HCT116 (cell line): Measurements from ENCODE around the gene RTP4. TPM values are rescaled to one million over a fixed set of nuclear protein-coding genes. Genes with fewer than 3 reads are reported as not detected.

Experiments
- ATAC-seq: fragments of 200-7000 bp; cut with Tn5 transposase; 2 replicates; pipeline ENCODE4 v1.9.1; 2020; ENCODE audit warnings: mild to moderate bottlenecking, moderate library complexity
- BruUV-seq: library from RNA; stranded (reverse); fragments of 400-500 nt; replicated peaks from 2 replicates; lab custom pipeline; 2021; lab: Mats Ljungman, UMichigan
- CTCF ChIA-PET: fragments of 300-600 bp; sonication (Branson Sonifier 250); formaldehyde crosslinking; loops from one replicate; lab custom pipeline; 2021; ENCODE audit warnings: antibody characterized with exemption; lab: Charles Lee
- POLR2A ChIA-PET: fragments of 300-600, 350-600 bp; sonication (Branson Sonifier 250); formaldehyde crosslinking; loops from one replicate; lab custom pipeline; 2021; ENCODE audit warnings: antibody characterized with exemption; lab: Charles Lee
- RAD21 ChIA-PET, 2 experiments: fragments of 300-600 bp; sonication (Branson Sonifier 250); formaldehyde crosslinking; loops; one replicate each; lab custom pipeline; 2023; ENCODE audit warnings: low total read pairs in 2 of 2; ENCODE audit not compliant: uncharacterized antibody in 2 of 2, unreplicated experiment in 2 of 2, low non-redundant PET in 1 of 2; lab: Charles Lee
- DNase-seq: peaks from one replicate; pipeline ENCODE4 v3.0.0-alpha.2; 2010; ENCODE audit warnings: low read depth, low spot score
- H2AFZ ChIP-seq: fragments of 200-600 bp; shearing (Covaris generic), sonication (generic); 2 replicates; pipeline ENCODE4 v1.6.1; 2017; ENCODE audit warnings: low read depth, mixed run types, mixed read lengths, antibody characterized with exemption, low read length; ENCODE audit not compliant: poor library complexity, severe bottlenecking
- H3K27ac ChIP-seq: 2 replicates; pipeline ENCODE4 v1.5.1; 2012; ENCODE audit warnings: low read depth, low read length
- H3K27me3 ChIP-seq: fragments of 200-600 bp; sonication (generic); 2 replicates; pipeline ENCODE4 v1.6.1; 2016; ENCODE audit warnings: mixed run types, low read length, mixed read lengths; ENCODE audit not compliant: insufficient read depth
- H3K36me3 ChIP-seq, 2 experiments: fragments of 200-500 bp in 1 of 2; fragments of 200-600 bp in 1 of 2; sonication (Bioruptor generic) in 1 of 2; sonication (generic) in 1 of 2; 2 replicates each; pipeline versions ENCODE4 v1.5.1 to v1.6.1; 2014 to 2016; ENCODE audit warnings: low read length in 2 of 2, inconsistent platforms in 1 of 2, mixed read lengths in 1 of 2, mixed run types in 1 of 2; ENCODE audit not compliant: insufficient read depth in 2 of 2, control insufficient read depth in 1 of 2
- H3K4me1 ChIP-seq, 2 experiments: fragments of 200-600 bp in 1 of 2; sonication (generic) in 1 of 2; 2 replicates each; pipeline versions ENCODE4 v1.5.1 to v1.6.1; 2012 to 2017; ENCODE audit warnings: low read length in 2 of 2, inconsistent platforms in 1 of 2, mild to moderate bottlenecking in 1 of 2, mixed read lengths in 1 of 2, mixed run types in 1 of 2, moderate library complexity in 1 of 2; ENCODE audit not compliant: insufficient read depth in 2 of 2, control insufficient read depth in 1 of 2
- H3K4me2 ChIP-seq: fragments of 200-600 bp; sonication (generic); 2 replicates; pipeline ENCODE4 v1.6.1; 2017; ENCODE audit warnings: mixed run types, low read length, mixed read lengths
- H3K4me3 ChIP-seq, 2 experiments: fragments of 200-600 bp in 1 of 2; sonication (generic) in 1 of 2; replicated peaks in 1 of 2; 2 replicates each; pipeline ENCODE4 v1.5.1; 2011 to 2016; ENCODE audit warnings: low read length in 2 of 2, control low read depth in 1 of 2, low read depth in 1 of 2, mild to moderate bottlenecking in 1 of 2, mixed read lengths in 1 of 2, mixed run types in 1 of 2
- H3K79me2 ChIP-seq: fragments of 200-600 bp; sonication (generic); 2 replicates; pipeline ENCODE4 v1.6.1; 2017; ENCODE audit warnings: mild to moderate bottlenecking, mixed run types, low read length, moderate library complexity, mixed read lengths; ENCODE audit not compliant: insufficient read depth
- H3K9ac ChIP-seq: fragments of 200-600 bp; sonication (generic); 2 replicates; pipeline ENCODE4 v1.6.1; 2016; ENCODE audit warnings: low read length, mixed read lengths
- H3K9me2 ChIP-seq: fragments of 200-600 bp; sonication (generic), shearing (Covaris generic); 2 replicates; pipeline ENCODE4 v1.6.1; 2017; ENCODE audit warnings: mixed run types, mild to moderate bottlenecking, moderate library complexity; ENCODE audit not compliant: insufficient read depth
- H3K9me3 ChIP-seq, 2 experiments: fragments of 200-500 bp in 1 of 2; fragments of 200-600 bp in 1 of 2; sonication (Bioruptor generic) in 1 of 2; sonication (generic) in 1 of 2; 2 replicates each; pipeline ENCODE4 v1.6.1; 2014 to 2017; ENCODE audit warnings: low read length in 2 of 2, mixed read lengths in 2 of 2, inconsistent platforms in 1 of 2, low read depth in 1 of 2, mild to moderate bottlenecking in 1 of 2, mixed run types in 1 of 2, moderate library complexity in 1 of 2; ENCODE audit not compliant: control insufficient read depth in 1 of 2, insufficient read depth in 1 of 2
- H4K20me1 ChIP-seq: fragments of 200-600 bp; sonication (generic), shearing (Covaris generic); 2 replicates; pipeline ENCODE4 v1.6.1; 2017; ENCODE audit warnings: mixed run types, mild to moderate bottlenecking, moderate library complexity; ENCODE audit not compliant: insufficient read depth
- CBX3 ChIP-seq: IDR thresholded peaks from 2 replicates; pipeline ENCODE4 v1.6.1; 2012; ENCODE audit warnings: low read depth
- CEBPB ChIP-seq: IDR thresholded peaks from 2 replicates; pipeline ENCODE4 v1.6.1; 2012; ENCODE audit warnings: low read depth
- EGR1 ChIP-seq: IDR thresholded peaks from 2 replicates; pipeline ENCODE4 v1.6.1; 2012; ENCODE audit warnings: low read depth
- EZH2 ChIP-seq: fragments of 200-600 bp; sonication (generic); IDR thresholded peaks from 2 replicates; pipeline ENCODE4 v1.6.1; 2017; ENCODE audit warnings: antibody characterized with exemption, mixed run types
- EZH2phosphoT487 ChIP-seq: fragments of 200-600 bp; IDR thresholded peaks from 2 replicates; pipeline ENCODE4 v1.6.1; 2018; ENCODE audit warnings: antibody characterized with exemption, borderline replicate concordance
- FOSL1 ChIP-seq: IDR thresholded peaks from 2 replicates; pipeline ENCODE4 v1.6.1; 2012; ENCODE audit warnings: low read depth
- JUND ChIP-seq: IDR thresholded peaks from 2 replicates; pipeline ENCODE4 v1.6.1; 2012
- MAX ChIP-seq: IDR thresholded peaks from 2 replicates; pipeline ENCODE4 v1.6.1; 2012
- POLR2A ChIP-seq: IDR thresholded peaks from 2 replicates; pipeline ENCODE4 v1.7.0; 2011; ENCODE audit warnings: borderline replicate concordance; ENCODE audit not compliant: insufficient read depth, insufficient read length; ENCODE audit errors: extremely low read depth
- POLR2AphosphoS5 ChIP-seq: IDR thresholded peaks from 2 replicates; pipeline ENCODE4 v1.6.1; 2011; ENCODE audit warnings: mild to moderate bottlenecking, low read depth, low read length, moderate library complexity
- RAD21 ChIP-seq: IDR thresholded peaks from 2 replicates; pipeline ENCODE4 v1.6.1; 2012; ENCODE audit warnings: low read depth, mild to moderate bottlenecking
- SIN3A ChIP-seq: IDR thresholded peaks from 2 replicates; pipeline ENCODE4 v1.6.1; 2012; ENCODE audit warnings: low read depth
- SP1 ChIP-seq: IDR thresholded peaks from 2 replicates; pipeline ENCODE4 v1.6.1; 2012; ENCODE audit warnings: low read depth
- SRF ChIP-seq: IDR thresholded peaks from 2 replicates; pipeline ENCODE4 v1.6.1; 2012; ENCODE audit warnings: low read depth
- TCF7L2 ChIP-seq: IDR thresholded peaks from 2 replicates; pipeline ENCODE4 v1.7.0; 2011; ENCODE audit warnings: borderline replicate concordance, inconsistent platforms; ENCODE audit not compliant: insufficient read depth, insufficient read length; ENCODE audit errors: extremely low read depth
- YY1 ChIP-seq: IDR thresholded peaks from 2 replicates; pipeline ENCODE4 v1.6.1; 2011; ENCODE audit warnings: low read length, low read depth, moderate library complexity, mild to moderate bottlenecking; ENCODE audit not compliant: insufficient replicate concordance; ENCODE audit errors: extremely low read depth
- ZBTB33 ChIP-seq: IDR thresholded peaks from 2 replicates; pipeline ENCODE4 v1.6.1; 2011; ENCODE audit warnings: mild to moderate bottlenecking, low read length, moderate library complexity; ENCODE audit not compliant: insufficient replicate concordance; ENCODE audit errors: extremely low read depth
- ZFX ChIP-seq: fragments of 450-650 bp; IDR thresholded peaks from 2 replicates; pipeline ENCODE4 v1.6.1; 2017
- ZNF274 ChIP-seq: fragments of 200-500 bp; sonication (Bioruptor generic); IDR thresholded peaks from 2 replicates; pipeline ENCODE4 v1.6.1; 2014; ENCODE audit warnings: mild to moderate bottlenecking, low read depth, low read length, inconsistent platforms
- intact Hi-C: fragments of 100-400 bp; cut with micrococcal nuclease; formaldehyde crosslinking; loops from 2 replicates; pipeline ENCODE4 v1.10.0; 2022
- total RNA-seq: library from RNA; stranded (reverse); gene quantifications from one replicate; pipeline ENCODE4 v1.2.1, GENCODE V29; 2021; ENCODE audit not compliant: unreplicated experiment
- TF ChIP-seq, protein P1 (sequence below), 3 experiments: fragments of 200-600 bp in 1 of 3; sonication (generic) in 1 of 3; IDR thresholded peaks in 2 of 3; conservative IDR thresholded peaks in 1 of 3; 2 replicates each; pipeline ENCODE4 v1.5.1; 2012 to 2017; ENCODE audit warnings: low read depth in 2 of 3, low read length in 2 of 3, antibody characterized with exemption in 1 of 3, borderline replicate concordance in 1 of 3, control low read depth in 1 of 3, mild to moderate bottlenecking in 1 of 3, mixed read lengths in 1 of 3, mixed run types in 1 of 3, moderate library complexity in 1 of 3; ENCODE audit not compliant: insufficient read depth in 1 of 3
- TF ChIP-seq, protein P2 (sequence below): IDR thresholded peaks from 2 replicates; pipeline ENCODE4 v1.6.1; 2012

Gene RTP4
- total RNA-seq, 1 experiment from 2014 or later = not detected

GRCh38 chr3:187319699-187320302 is 48.4 kb upstream of the RTP4 start:
- ChIA-PET CTCF (interaction anchor here (0.6 to 7.9 kb wide), 33 partner anchors 7 to 470 kb away, joined by 3 to 472 read pairs (median 5); partner anchors contain the start of gene SST), POLR2A (interaction anchor here (0.8 to 2.0 kb wide), 2 partner anchors 26 to 359 kb away, joined by 4 to 14 read pairs; no protein-coding TSS in a partner anchor), RAD21 (interaction anchor here (1.0 to 3.8 kb wide), 7 partner anchors 100 to 389 kb away, joined by 3 to 64 read pairs (median 8); no protein-coding TSS in a partner anchor)
- no peaks in the 10 kb centered on the region for H3K9me2 ChIP-seq
- H3K9ac ChIP-seq = no peak overlapping the region
- BruUV-seq = no TSS peak
- ATAC-seq = peak; percentile 92
- no peak overlapping the region for H3K27ac ChIP-seq
- no peaks in the 10 kb centered on the region for H3K9me3 ChIP-seq
- H3K4me1 ChIP-seq = peaks cover 0 to 11% of the 10 kb centered on the region in 2 experiments; a peak in 1 of 4 replicates
- peak overlapping the region; percentile 75 for H3K4me2 ChIP-seq
- peaks cover 33% of the 10 kb centered on the region for H3K27me3 ChIP-seq
- H4K20me1 ChIP-seq = no peaks in the 10 kb centered on the region
- H3K36me3 ChIP-seq = no peaks in the 10 kb centered on the region
- H2AFZ ChIP-seq = peak overlapping the region; percentile 83
- intact Hi-C loops = loop anchor here (1.0 to 10.0 kb wide), 6 partner anchors 100 to 472 kb away; no protein-coding TSS in a partner anchor
- DNase-seq = peak; percentile 65
- TF ChIP-seq CEBPB = no peak
- TF ChIP-seq, protein P1, sequence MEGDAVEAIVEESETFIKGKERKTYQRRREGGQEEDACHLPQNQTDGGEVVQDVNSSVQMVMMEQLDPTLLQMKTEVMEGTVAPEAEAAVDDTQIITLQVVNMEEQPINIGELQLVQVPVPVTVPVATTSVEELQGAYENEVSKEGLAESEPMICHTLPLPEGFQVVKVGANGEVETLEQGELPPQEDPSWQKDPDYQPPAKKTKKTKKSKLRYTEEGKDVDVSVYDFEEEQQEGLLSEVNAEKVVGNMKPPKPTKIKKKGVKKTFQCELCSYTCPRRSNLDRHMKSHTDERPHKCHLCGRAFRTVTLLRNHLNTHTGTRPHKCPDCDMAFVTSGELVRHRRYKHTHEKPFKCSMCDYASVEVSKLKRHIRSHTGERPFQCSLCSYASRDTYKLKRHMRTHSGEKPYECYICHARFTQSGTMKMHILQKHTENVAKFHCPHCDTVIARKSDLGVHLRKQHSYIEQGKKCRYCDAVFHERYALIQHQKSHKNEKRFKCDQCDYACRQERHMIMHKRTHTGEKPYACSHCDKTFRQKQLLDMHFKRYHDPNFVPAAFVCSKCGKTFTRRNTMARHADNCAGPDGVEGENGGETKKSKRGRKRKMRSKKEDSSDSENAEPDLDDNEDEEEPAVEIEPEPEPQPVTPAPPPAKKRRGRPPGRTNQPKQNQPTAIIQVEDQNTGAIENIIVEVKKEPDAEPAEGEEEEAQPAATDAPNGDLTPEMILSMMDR (IDR thresholded peaks at IDR 0.05 in 2 of 3, conservative IDR thresholded peaks at IDR 0.05 in 1 of 3; ENCODE audit: borderline replicate concordance in 1 of 3, insufficient read depth in 1 of 3, low read depth in 2 of 3, low read length in 2 of 3) = peak; percentile 84 to 92 (median 88)
- no peak for TF ChIP-seq FOSL1
- no peak for TF ChIP-seq TCF7L2
- no peak for TF ChIP-seq SP1
- no peak for TF ChIP-seq EGR1
- peak; percentile 43 for TF ChIP-seq YY1
- TF ChIP-seq SIN3A = no peak
- TF ChIP-seq, protein P2, sequence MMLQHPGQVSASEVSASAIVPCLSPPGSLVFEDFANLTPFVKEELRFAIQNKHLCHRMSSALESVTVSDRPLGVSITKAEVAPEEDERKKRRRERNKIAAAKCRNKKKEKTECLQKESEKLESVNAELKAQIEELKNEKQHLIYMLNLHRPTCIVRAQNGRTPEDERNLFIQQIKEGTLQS = no peak
- no peak for TF ChIP-seq POLR2AphosphoS5
- no peak for TF ChIP-seq POLR2A
- peak; percentile 94 for TF ChIP-seq RAD21
- no peak for TF ChIP-seq ZNF274
- no peak for TF ChIP-seq ZBTB33
- no peak for TF ChIP-seq MAX
- no peak for TF ChIP-seq EZH2phosphoT487
- TF ChIP-seq CBX3 = 0 out of 2 replicates have a peak, but pooled peaks have one; percentile 51
- TF ChIP-seq SRF = no peak
- TF ChIP-seq JUND = no peak
- no peak for TF ChIP-seq ZFX
- TF ChIP-seq EZH2 = no peak
- H3K79me2 ChIP-seq = no peaks in the 10 kb centered on the region
- peak overlapping the region in 1 of 2 experiments; percentile 32; a peak in 3 of 4 replicates for H3K4me3 ChIP-seq
